ENCODE measurements around the gene MPZ. TPM values are rescaled to one million over a fixed set of nuclear protein-coding genes. Genes with fewer than 3 reads are reported as not detected.
A peak's percentile ranks its signal among the peaks of the same experiment; 100 is the strongest.
"Not testable (repeated sequence)": the region's sequence is repeated elsewhere in the genome, so short reads cannot be mapped to it uniquely, and the experiment has no call there.

MPZ gene
- total RNA-seq, 2 donors from 2014 or later: 1.7 to 3.3 TPM

GRCh38 chr1:161330346-161330745, 20.6 kb upstream of the MPZ start:
- Histone ChIP-seq H3K4me1 (ENCODE audit: control insufficient read depth, insufficient read depth, low read length) (no peaks in the 10 kb centered on the region), H3K36me3 (ENCODE audit: control insufficient read depth, insufficient read depth, low read length) (peaks cover 89% of the 10 kb centered on the region), H3K27ac (ENCODE audit: low read depth, low read length) (no peak overlapping the region), H3K27me3 (ENCODE audit: control insufficient read depth, insufficient read depth, low read length, poor library complexity, severe bottlenecking) (no peaks in the 10 kb centered on the region), H3K9me3 (ENCODE audit: control insufficient read depth, low read length) (no peaks in the 10 kb centered on the region), H3K4me3 (ENCODE audit: low read length) (no peak overlapping the region), H3K9ac (ENCODE audit: extremely low read depth, low read length, poor library complexity, severe bottlenecking) (no peak overlapping the region)
- H3K36me3 Mint-ChIP-seq (ENCODE audit: low read depth): peaks cover 70% of the 10 kb centered on the region
- H3K27ac Mint-ChIP-seq: peak overlapping the region; percentile 63
- 93 to 100% methylated on average over 3 to 4 of the region's 4 CpGs for WGBS, 2 experiments (ENCODE audit: insufficient coverage in 1 of 2, insufficient read length in 1 of 2)
- H3K4me1 Mint-ChIP-seq: peaks cover 4% of the 10 kb centered on the region
- no peak for TF ChIP-seq CTCF (conservative IDR thresholded peaks at IDR 0.05)
- H3K4me3 Mint-ChIP-seq: no peak overlapping the region
- no peak for DNase-seq
- H3K9me3 Mint-ChIP-seq: no peaks in the 10 kb centered on the region
- H3K27me3 Mint-ChIP-seq (ENCODE audit: insufficient read depth): no peaks in the 10 kb centered on the region

- no peak for TF ChIP-seq CTCF (conservative IDR thresholded peaks at IDR 0.05)
- Mint-ChIP-seq H3K27me3 (ENCODE audit: insufficient read depth) (no peaks in the 10 kb centered on the region), H3K36me3 (ENCODE audit: low read depth) (peaks cover 52% of the 10 kb centered on the region), H3K9me3 (no peaks in the 10 kb centered on the region), H3K4me1 (peaks cover 6% of the 10 kb centered on the region), H3K4me3 (no peak overlapping the region), H3K27ac (no peak overlapping the region)
- no peak overlapping the region for H3K4me3 ChIP-seq (ENCODE audit: low read length)
- H3K27ac ChIP-seq (ENCODE audit: low read depth, low read length): no peak overlapping the region
- peaks cover 65% of the 10 kb centered on the region for H3K36me3 ChIP-seq (ENCODE audit: control insufficient read depth, insufficient read depth, low read length)
- no peaks in the 10 kb centered on the region for H3K27me3 ChIP-seq (ENCODE audit: control insufficient read depth, insufficient read depth, low read length, poor library complexity, severe bottlenecking)
- no peaks in the 10 kb centered on the region for H3K4me1 ChIP-seq (ENCODE audit: control insufficient read depth, insufficient read depth, low read length)
- WGBS, 2 experiments (ENCODE audit: insufficient coverage in 1 of 2, insufficient read length in 1 of 2): 96 to 100% methylated on average over 4 of the region's 4 CpGs
- DNase-seq: no peak
- no peaks in the 10 kb centered on the region for H3K9me3 ChIP-seq (ENCODE audit: control insufficient read depth, low read length)
- H3K9ac ChIP-seq (ENCODE audit: extremely low read depth, low read length, poor library complexity, severe bottlenecking): no peak overlapping the region
Observed at GRCh38 chr1:161324020-161324419, 14.3 kb upstream of the MPZ start.

- Histone ChIP-seq H3K9ac (ENCODE audit: extremely low read depth, low read length, poor library complexity, severe bottlenecking) (peak overlapping the region; percentile 98), H3K4me3 (ENCODE audit: low read length) (peak overlapping the region; percentile 89), H3K36me3 (ENCODE audit: control insufficient read depth, insufficient read depth, low read length) (peaks cover 15% of the 10 kb centered on the region)
- not testable (repeated sequence) for H3K4me1 ChIP-seq (ENCODE audit: control insufficient read depth, insufficient read depth, low read length); H3K27ac ChIP-seq (ENCODE audit: low read depth, low read length); H3K9me3 Mint-ChIP-seq; H3K9me3 ChIP-seq (ENCODE audit: control insufficient read depth, low read length); H3K27me3 ChIP-seq (ENCODE audit: control insufficient read depth, insufficient read depth, low read length, poor library complexity, severe bottlenecking); H3K27me3 Mint-ChIP-seq (ENCODE audit: insufficient read depth)
- 51 to 59% methylated on average over 6 to 15 of the region's 17 CpGs for WGBS, 2 experiments (ENCODE audit: insufficient coverage in 1 of 2, insufficient read length in 1 of 2)
- H3K4me1 Mint-ChIP-seq: peaks cover 23% of the 10 kb centered on the region
- peak overlapping the region; percentile 98 for H3K4me3 Mint-ChIP-seq
- peaks cover 13% of the 10 kb centered on the region for H3K36me3 Mint-ChIP-seq (ENCODE audit: low read depth)
- DNase-seq: peak; percentile 61
- peak overlapping the region; percentile 100 for H3K27ac Mint-ChIP-seq
Observed at GRCh38 chr1:161315841-161316674, 6.3 kb upstream of the MPZ start.
